Activated naive CD8-positive, alpha-beta T cell treated with anti-CD3 and anti-CD28 coated beads, Interleukin-2, amount 10 ng/mL, durations not matched to agents 7 days and 5 days (primary cell): ENCODE results near the gene SWSAP1. TPM values are rescaled to one million over a fixed set of nuclear protein-coding genes. Genes with fewer than 3 reads are reported as not detected.
"Not testable (repeated sequence)": the region's sequence is repeated elsewhere in the genome, so short reads cannot be mapped to it uniquely, and the experiment has no call there.

Experiments used
- ATAC-seq: fragments of 150-1000 bp; cut with Tn5 transposase; one replicate; pipeline ENCODE4 v1.10.0; 2021; ENCODE audit warnings: low read depth, moderate library complexity
- POLR2A ChIA-PET: fragments of 350-600 bp; sonication (Branson Sonifier 250); formaldehyde crosslinking; loops from one replicate; lab custom pipeline; 2021; ENCODE audit warnings: antibody characterized with exemption; lab: Charles Lee
- DNase-seq: peaks from one replicate; pipeline ENCODE4 v3.0.0; 2021
- H3K27ac Mint-ChIP-seq: one replicate; pipeline ENCODE4 v1.8.0; 2022; ENCODE audit warnings: mild to moderate bottlenecking, mixed read lengths
- H3K27me3 Mint-ChIP-seq: one replicate; pipeline ENCODE4 v1.8.0; 2022; ENCODE audit warnings: mild to moderate bottlenecking, moderate library complexity, mixed read lengths
- H3K36me3 Mint-ChIP-seq: one replicate; pipeline ENCODE4 v1.8.0; 2021; ENCODE audit warnings: mild to moderate bottlenecking, mixed read lengths
- H3K4me1 Mint-ChIP-seq: one replicate; pipeline ENCODE4 v1.8.0; 2021; ENCODE audit warnings: mixed read lengths
- H3K4me3 Mint-ChIP-seq: one replicate; pipeline ENCODE4 v1.8.0; 2022; ENCODE audit warnings: mild to moderate bottlenecking, moderate library complexity, mixed read lengths
- H3K9me3 Mint-ChIP-seq: one replicate; pipeline ENCODE4 v1.8.0; 2021; ENCODE audit warnings: mixed read lengths
- total RNA-seq, 2 experiments: library from RNA; stranded (reverse); gene quantifications; one replicate each; pipeline ENCODE4 v1.2.3, GENCODE V29; 2021

Gene SWSAP1
- total RNA-seq, 2 experiments from 2014 or later, result 3.0 to 3.3 TPM

DNA sequence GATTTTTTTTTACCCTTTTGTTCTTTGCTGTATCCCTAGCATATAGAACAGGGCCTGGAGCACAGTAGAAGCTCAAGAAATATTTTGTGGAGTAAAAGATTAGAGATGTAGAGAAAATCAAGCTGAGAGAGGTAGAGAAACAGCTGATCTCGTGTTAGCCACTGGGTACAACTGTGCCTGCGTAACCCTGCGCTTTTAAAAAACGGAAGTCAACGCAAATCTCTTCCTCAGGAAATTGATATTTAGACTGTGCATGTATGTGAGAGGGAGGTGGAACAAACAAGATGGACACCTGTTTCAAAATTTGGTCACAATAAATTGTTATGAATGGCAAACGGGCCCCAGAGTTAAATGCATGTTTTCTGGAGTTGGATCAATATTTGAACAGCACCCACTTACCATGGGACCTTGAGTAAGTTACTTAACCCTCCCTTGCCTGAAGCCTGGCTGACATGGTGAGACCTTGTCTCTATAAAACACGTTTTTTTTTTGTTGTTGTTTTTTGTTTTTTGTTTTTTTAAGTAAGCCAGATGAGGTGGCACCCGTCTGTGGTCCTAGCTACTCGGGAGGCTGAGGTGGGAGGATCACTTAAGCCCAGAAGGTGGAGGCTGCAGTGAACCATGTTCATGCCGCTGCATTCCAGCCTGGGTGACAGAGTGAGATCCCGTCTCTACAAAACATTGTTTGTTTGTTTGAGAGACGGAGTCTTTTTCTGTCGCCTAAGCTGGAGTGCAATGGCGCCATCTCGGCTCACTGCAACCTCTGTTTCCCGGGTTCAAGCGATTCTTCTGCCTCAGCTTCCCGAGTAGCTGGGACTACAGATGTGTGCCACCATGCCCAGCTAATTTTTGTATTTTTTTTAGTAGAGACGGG, 12.9 kb downstream of the SWSAP1 start:
- H3K4me3 Mint-ChIP-seq, result no peak overlapping the region
- H3K27me3 Mint-ChIP-seq, result peaks cover 20% of the 10 kb centered on the region
- no peaks in the 10 kb centered on the region for H3K9me3 Mint-ChIP-seq
- DNase-seq (no peak), ATAC-seq (peak; percentile 66)
- POLR2A ChIA-PET, result interaction anchor here (1.5 kb wide), 1 partner anchor 13 kb away, joined by 5 read pairs; the partner anchor contains the start of gene SWSAP1
- no peaks in the 10 kb centered on the region for H3K36me3 Mint-ChIP-seq
- peaks cover 13% of the 10 kb centered on the region for H3K4me1 Mint-ChIP-seq
- no peak overlapping the region for H3K27ac Mint-ChIP-seq

DNA sequence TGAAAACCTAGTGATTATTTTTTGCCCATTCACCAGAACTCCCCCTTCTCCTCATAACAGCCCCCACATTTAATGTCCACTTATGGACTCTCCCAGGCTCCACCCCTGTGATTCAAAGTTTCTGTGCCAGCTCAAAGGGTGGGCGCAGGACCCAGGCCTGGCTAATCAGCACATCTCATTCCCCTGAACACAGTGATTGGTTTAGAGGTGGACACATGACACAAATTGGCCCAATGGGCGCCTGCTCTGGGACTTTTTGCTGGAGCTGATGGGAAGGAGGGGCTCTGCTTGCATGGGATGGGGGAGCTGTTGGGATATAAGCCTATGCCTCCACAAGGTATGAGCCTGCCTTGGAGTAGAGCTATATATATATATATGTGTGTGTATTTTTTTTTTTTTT, 15.9 kb downstream of the SWSAP1 start:
- POLR2A ChIA-PET, result interaction anchor here (0.6 to 1.8 kb wide), 2 partner anchors 9 to 43 kb away, joined by 3 to 11 read pairs; no protein-coding TSS in a partner anchor

DNA sequence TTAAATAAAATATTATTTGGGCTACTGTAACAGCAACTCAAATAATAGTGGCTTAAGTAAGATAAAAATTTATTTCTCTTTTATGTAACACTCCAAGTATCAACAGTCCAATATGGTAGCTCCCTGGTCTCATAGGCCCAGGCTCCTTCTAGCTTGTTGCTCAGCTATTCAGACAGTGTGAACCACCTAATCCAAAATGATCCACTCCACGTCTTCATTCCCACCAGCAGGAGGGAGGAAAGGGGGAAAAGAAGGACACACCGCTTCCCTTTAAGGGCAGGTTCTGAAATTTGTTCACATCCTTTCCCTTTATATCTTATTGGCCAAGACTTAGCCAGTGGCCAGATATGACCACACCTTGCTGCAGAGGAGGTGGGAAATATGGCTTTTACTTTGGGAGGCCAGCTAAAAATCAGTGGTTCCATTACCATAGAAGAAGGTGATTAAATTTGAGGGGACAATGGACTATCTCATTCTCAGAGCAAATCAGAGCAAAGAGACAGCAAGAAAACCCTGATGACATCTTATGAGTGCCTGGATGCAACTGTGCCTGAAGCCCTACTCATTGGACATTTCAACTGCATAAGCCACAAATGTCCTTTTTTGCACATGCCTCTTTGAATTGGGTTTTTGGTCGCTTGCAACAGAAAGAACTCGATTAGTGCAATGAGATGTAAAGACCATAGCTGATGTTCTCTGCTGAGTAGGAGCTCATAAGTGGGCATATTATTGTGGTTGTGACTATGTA, 16.6 kb downstream of the SWSAP1 start:
- no peak overlapping the region for H3K4me3 Mint-ChIP-seq
- DNase-seq, result no peak

More for the DNA sequence above, 15.9 kb downstream of the SWSAP1 start:
- Mint-ChIP-seq H3K4me3 (no peak overlapping the region), H3K27ac (no peak overlapping the region), H3K27me3 (peaks cover under 1% of the 10 kb centered on the region), H3K9me3 (no peaks in the 10 kb centered on the region), H3K4me1 (peaks cover 11% of the 10 kb centered on the region), H3K36me3 (no peaks in the 10 kb centered on the region)
- ATAC-seq (no peak), DNase-seq (no peak)

DNA sequence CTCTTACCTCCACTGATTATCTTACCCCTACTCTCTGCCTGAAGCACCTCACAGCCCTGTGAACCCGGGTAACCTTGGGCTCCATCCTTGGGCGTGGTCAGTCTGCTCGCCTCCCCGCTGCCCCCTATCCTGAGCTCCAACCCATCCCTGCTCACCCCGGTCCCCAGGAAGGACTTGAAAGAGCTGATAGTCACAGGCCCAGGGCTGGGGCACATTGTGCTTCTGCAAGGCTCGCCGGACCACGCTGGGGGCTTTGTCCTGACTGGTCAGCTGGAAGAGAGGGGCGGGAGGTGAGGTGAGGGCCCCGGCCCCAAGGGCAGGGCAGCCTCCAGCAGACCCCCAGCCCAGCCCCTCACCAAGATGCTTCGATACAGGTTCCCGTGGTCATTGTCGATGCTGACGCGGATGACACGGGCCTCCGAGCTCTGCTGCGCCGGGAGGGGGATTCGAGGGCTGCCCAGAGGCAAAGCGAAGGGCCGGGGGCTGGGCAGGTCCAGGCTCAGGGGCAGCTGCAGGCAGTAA, 22.7 kb downstream of the SWSAP1 start:
- H3K4me1 Mint-ChIP-seq, result peaks cover 7% of the 10 kb centered on the region
- POLR2A ChIA-PET, result no interaction called here
- no peak for DNase-seq
- no peaks in the 10 kb centered on the region for H3K36me3 Mint-ChIP-seq
- no peak for ATAC-seq
- H3K9me3 Mint-ChIP-seq, result no peaks in the 10 kb centered on the region
- no peaks in the 10 kb centered on the region for H3K27me3 Mint-ChIP-seq
- no peak overlapping the region for H3K4me3 Mint-ChIP-seq
- H3K27ac Mint-ChIP-seq, result no peak overlapping the region

More for the DNA sequence above, 16.6 kb downstream of the SWSAP1 start:
- POLR2A ChIA-PET, result interaction anchor here (0.6 to 1.8 kb wide), 3 partner anchors 10 to 43 kb away, joined by 3 to 11 read pairs (median 4); partner anchors contain the start of gene SWSAP1
- no peak overlapping the region for H3K27ac Mint-ChIP-seq
- no peaks in the 10 kb centered on the region for H3K36me3 Mint-ChIP-seq
- H3K9me3 Mint-ChIP-seq, result no peaks in the 10 kb centered on the region
- H3K27me3 Mint-ChIP-seq, result no peaks in the 10 kb centered on the region
- peaks cover 11% of the 10 kb centered on the region for H3K4me1 Mint-ChIP-seq
- ATAC-seq, result no peak

DNA sequence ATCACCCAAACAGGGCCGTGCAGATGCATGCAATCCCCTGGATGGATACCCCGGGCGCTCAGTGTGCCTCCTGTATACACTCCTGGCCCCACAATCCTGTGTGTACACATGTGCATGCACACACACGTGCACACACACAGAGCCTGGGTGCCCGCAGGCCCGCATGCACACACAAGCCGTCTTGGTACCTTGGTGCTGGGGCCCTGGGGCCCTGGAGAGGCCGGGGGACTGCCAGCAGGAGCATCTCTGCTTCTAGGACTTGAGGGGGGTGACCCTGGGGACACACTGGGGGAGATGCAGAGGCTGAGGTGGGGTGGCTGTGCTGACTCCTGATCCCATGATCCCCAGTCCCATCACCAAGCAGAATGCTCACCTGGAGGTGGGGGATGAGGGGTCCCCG, 25.2 kb downstream of the SWSAP1 start:
- Mint-ChIP-seq H3K9me3 (no peaks in the 10 kb centered on the region), H3K27ac (no peak overlapping the region), H3K4me3 (no peak overlapping the region), H3K4me1 (peaks cover 4% of the 10 kb centered on the region), H3K27me3 (no peaks in the 10 kb centered on the region), H3K36me3 (no peaks in the 10 kb centered on the region)
- POLR2A ChIA-PET, result no interaction called here
- ATAC-seq (no peak), DNase-seq (no peak)

DNA sequence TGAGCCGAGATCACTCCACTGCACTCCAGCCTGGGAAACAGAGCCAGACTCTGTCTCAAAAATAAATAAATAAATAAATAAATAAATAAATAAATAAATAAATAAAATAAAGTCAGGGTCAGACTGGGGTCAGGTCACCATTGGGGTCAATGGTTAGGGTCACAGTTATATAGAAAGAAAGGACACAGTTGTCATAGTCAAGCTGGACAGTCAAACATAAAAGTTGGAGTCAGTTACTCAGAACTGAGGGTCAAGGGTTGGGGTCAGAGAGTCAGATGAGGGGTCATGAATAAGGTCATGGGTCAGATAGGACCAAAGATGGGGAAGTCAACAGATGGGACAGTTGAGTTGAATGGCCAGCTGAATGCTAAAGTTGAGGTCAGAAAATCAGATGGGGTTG, 26.3 kb downstream of the SWSAP1 start:
- ATAC-seq, result no peak
- no peak for DNase-seq
- Mint-ChIP-seq H3K4me3 (no peak overlapping the region), H3K9me3 (no peaks in the 10 kb centered on the region), H3K27me3 (peaks cover 2% of the 10 kb centered on the region), H3K36me3 (no peaks in the 10 kb centered on the region), H3K4me1 (peaks cover 2% of the 10 kb centered on the region), H3K27ac (no peak overlapping the region)
- POLR2A ChIA-PET, result no interaction called here

DNA sequence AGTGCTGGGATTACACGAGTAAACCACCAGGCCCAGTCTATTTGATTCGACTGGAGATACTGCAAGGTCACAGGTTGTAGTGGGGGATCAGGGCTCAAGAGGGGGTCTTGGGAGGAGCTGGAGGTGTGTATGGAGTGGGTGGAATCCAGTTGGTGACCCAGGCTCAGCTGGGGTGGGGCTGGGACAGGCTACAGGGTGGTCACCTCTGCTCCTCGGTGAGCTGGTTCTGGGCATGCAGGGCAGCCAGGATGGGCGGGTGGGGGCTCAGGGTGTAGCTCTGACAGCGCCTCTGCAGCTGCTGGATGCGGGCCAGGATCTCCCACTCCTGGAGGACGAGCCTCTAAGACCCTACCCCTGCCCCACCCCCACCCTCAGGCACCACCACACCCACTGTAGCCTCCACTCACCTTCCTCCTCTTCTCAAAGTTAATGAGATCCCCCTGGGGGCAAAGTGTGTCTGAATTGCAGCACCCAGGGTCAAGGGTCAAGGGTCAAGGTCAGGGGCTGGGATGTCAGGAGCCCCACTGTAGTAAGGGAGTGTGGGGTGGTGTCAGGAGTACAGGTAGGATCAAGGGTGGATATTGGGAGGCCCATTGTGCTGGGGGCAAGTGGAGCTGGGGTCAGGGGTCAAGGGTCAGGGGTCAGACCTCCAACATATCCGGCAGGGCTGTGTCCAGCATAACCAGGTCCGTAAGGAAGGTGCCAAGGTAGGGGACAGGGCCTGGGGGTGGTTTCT, 27.5 kb downstream of the SWSAP1 start:
- peaks cover 2% of the 10 kb centered on the region for H3K4me1 Mint-ChIP-seq
- no peaks in the 10 kb centered on the region for H3K9me3 Mint-ChIP-seq
- H3K27me3 Mint-ChIP-seq, result peaks cover 10% of the 10 kb centered on the region
- DNase-seq, result no peak
- ATAC-seq, result no peak
- H3K4me3 Mint-ChIP-seq, result no peak overlapping the region
- POLR2A ChIA-PET, result no interaction called here
- H3K27ac Mint-ChIP-seq, result no peak overlapping the region
- no peaks in the 10 kb centered on the region for H3K36me3 Mint-ChIP-seq

DNA sequence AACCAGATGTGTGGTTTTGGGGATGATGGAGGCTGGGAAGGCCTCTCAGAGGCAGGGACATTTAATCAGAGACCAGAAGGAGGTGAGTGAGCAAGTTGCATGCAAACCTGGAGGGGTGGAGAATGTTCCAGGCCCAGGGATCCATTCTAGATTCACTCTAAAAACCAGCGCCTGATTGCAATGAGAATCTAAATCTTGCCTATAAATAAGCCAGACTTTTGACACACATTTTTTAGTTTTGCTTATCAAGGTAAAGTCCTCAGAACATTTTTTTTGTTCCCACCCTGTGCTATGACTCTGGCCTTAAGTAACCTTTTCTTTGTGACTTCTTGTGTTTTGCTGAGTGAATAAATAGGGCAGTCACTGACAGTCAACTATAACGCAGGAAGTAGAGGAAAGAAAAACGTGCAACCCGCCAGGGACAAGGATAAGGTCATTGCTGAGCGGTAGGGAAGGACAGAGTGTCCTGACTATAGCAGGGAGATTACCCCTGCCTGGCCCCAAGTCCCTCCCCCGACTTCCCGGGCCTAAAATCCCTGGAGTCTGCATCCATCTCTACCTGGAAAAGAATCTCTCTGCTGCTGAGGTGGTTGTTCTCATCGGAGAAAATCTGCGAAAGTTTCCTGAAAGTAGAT, 30.2 kb downstream of the SWSAP1 start:
- Mint-ChIP-seq H3K27ac (no peak overlapping the region), H3K36me3 (no peaks in the 10 kb centered on the region), H3K9me3 (no peaks in the 10 kb centered on the region), H3K4me1 (peaks cover 2% of the 10 kb centered on the region), H3K4me3 (no peak overlapping the region), H3K27me3 (peaks cover 17% of the 10 kb centered on the region)
- ATAC-seq, result no peak
- POLR2A ChIA-PET, result no interaction called here
- DNase-seq, result no peak

DNA sequence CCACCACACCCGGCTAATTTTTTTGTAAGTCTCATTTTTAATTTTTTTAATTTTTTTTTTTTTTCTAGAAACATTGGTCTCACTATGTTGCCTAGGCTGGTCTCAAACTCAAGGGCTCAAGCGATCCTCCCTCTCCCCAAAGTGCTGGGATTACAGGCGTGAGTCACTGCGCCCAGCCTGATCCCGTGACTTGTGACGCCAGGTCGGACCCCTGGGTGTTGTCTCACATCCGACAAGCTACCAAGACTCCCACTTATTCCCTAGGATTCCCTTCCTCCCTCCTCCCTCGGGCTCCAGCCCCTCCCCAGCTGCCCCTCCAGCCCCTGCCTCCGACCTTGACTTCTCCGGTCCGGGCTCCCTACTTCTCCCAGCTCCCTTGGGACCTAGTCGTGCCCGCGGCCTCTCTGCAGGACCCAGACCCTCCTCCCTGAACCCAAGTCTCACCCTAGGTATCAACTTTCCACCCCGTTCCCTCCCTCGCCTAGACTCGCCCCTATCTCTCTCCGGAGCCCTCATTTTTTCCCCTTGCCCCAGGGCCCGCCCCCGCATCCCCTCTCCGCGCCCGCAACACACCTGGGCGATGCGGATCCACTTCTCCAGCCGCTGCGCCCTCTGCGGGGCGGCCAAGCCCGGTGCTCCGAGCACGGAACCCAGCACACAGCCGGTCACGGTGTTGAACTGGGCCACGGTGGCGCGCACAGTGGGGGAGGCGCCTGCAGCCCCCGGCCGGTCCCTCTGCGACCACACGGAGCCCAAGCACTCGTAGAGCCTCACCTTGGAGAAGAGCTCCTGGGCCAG, 31.6 kb downstream of the SWSAP1 start:
- Mint-ChIP-seq H3K36me3 (no peaks in the 10 kb centered on the region), H3K27ac (no peak overlapping the region), H3K4me3 (no peak overlapping the region), H3K9me3 (no peaks in the 10 kb centered on the region), H3K4me1 (no peaks in the 10 kb centered on the region), H3K27me3 (peaks cover 22% of the 10 kb centered on the region)
- peak; percentile 50 for DNase-seq
- peak; percentile 58 for ATAC-seq
- POLR2A ChIA-PET, result interaction anchor here (0.5 to 0.6 kb wide), 2 partner anchors 101 to 435 kb away, joined by 3 read pairs; no protein-coding TSS in a partner anchor

DNA sequence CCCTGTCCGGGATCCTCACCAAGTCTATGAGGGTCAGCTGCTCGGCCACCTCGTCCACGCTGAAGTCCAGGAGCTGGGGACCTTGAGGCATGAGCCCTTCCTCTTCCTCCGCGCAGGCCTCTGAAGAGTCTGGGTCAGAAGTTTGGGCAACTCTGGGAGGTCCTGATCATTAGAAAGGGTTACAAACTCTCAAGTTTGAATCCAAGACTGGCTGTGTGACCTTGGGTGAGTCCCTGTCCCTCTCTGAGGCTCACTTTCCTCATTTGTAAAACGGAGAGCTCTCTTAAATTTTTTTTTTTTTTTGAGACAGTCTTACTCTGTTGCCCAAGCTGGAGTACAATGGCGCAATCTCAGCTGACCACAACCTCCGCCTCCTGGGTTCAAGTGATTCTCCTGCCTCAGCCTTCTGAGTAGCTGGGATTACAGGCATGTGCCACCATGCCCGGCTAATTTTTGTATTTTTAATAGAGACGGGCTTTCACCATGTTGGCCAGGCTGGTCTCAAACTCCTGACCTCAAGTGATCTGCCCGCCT, 32.3 kb downstream of the SWSAP1 start:
- H3K4me1 Mint-ChIP-seq, H3K4me3 Mint-ChIP-seq, H3K9me3 Mint-ChIP-seq, H3K36me3 Mint-ChIP-seq, H3K27ac Mint-ChIP-seq, ATAC-seq, DNase-seq: not testable (repeated sequence)
- POLR2A ChIA-PET, result interaction anchor here (0.5 kb wide), 1 partner anchor 435 kb away, joined by 3 read pairs; no protein-coding TSS in a partner anchor
- H3K27me3 Mint-ChIP-seq, result peaks cover 26% of the 10 kb centered on the region

DNA sequence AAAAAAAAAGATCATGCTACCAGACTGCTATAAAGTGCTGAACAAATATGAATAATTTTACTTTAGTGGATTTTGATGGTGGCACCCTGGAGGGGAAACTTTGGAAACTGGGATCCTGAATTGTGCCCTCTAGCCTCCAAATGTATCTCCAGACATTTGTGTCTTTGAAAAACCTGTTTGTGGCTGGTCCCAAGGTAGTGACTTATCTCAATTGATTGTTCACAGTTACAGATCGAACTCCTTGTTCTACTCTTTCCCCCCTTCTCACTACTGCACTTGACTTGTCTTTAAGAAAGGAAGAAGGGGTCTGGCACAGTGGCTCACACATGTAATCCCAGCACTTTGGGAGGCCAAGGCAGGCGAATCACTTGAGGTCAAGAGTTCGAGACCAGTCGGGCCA, 34.1 kb downstream of the SWSAP1 start:
- Mint-ChIP-seq H3K4me3 (no peak overlapping the region), H3K36me3 (no peaks in the 10 kb centered on the region), H3K27me3 (peaks cover 30% of the 10 kb centered on the region), H3K9me3 (no peaks in the 10 kb centered on the region), H3K4me1 (no peaks in the 10 kb centered on the region), H3K27ac (no peak overlapping the region)
- no peak for ATAC-seq
- DNase-seq, result no peak
- POLR2A ChIA-PET, result no interaction called here

DNA sequence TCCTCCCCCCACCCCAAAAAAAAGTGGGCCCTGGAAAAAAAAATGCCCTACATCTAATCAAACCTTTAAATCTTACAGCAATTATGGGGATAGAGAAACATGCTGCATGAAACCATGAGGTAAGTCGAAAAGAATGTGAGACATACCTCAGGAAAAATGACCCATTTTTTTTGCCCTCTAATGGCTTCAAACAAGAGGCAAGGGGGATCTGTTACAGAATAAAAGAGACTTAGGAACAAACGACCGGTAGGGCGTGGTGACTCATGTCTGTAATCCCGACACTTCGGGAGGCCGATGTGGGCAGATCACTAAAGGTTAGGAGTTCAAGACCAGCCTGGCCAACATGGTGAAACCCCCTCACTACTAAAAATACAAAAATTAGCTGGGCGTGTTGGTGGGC, 36.2 kb downstream of the SWSAP1 start:
- no peak overlapping the region for H3K27ac Mint-ChIP-seq
- POLR2A ChIA-PET, result interaction anchor here (0.5 kb wide), 1 partner anchor 140 kb away, joined by 3 read pairs; no protein-coding TSS in a partner anchor
- H3K27me3 Mint-ChIP-seq, result peaks cover 37% of the 10 kb centered on the region
- ATAC-seq (no peak), DNase-seq (no peak)
- no peaks in the 10 kb centered on the region for H3K9me3 Mint-ChIP-seq
- no peak overlapping the region for H3K4me3 Mint-ChIP-seq
- no peaks in the 10 kb centered on the region for H3K36me3 Mint-ChIP-seq
- no peaks in the 10 kb centered on the region for H3K4me1 Mint-ChIP-seq
